Measurements from ENCODE around the gene PLIN5.
A peak's percentile ranks its signal among the peaks of the same experiment; 100 is the strongest.

Gene PLIN5

GRCh38 chr19:4534836-4535658 lies at the start of gene PLIN5:
PLIN5 (minus strand) TSS chr19:4535224; CDS start chr19:4534074, 1,150 bp downstream.
- DNase-seq: peak; percentile 89

GRCh38 chr19:4583961-4584669 lies 49.1 kb upstream of the PLIN5 start:
- no peak for DNase-seq

GRCh38 chr19:4582980-4583842 lies 48.2 kb upstream of the PLIN5 start:
- DNase-seq: no peak

- no peak for DNase-seq
Measured at GRCh38 chr19:4581666-4582553, 46.9 kb upstream of the PLIN5 start.

- DNase-seq: no peak
Measured at GRCh38 chr19:4580961-4581665, 46.1 kb upstream of the PLIN5 start.

- no peak for DNase-seq
Measured at GRCh38 chr19:4580021-4580901, 45.2 kb upstream of the PLIN5 start.

- DNase-seq: no peak
Measured at GRCh38 chr19:4579389-4579788, 44.4 kb upstream of the PLIN5 start.

- DNase-seq: no peak
Measured at GRCh38 chr19:4578552-4579248, 43.7 kb upstream of the PLIN5 start.

- DNase-seq: no peak
Measured at GRCh38 chr19:4577020-4577782, 42.2 kb upstream of the PLIN5 start.

GRCh38 chr19:4576016-4576933 lies 41.3 kb upstream of the PLIN5 start:
- no peak for DNase-seq

GRCh38 chr19:4575267-4576015 lies 40.4 kb upstream of the PLIN5 start:
- no peak for DNase-seq

GRCh38 chr19:4573682-4574081 lies 38.7 kb upstream of the PLIN5 start:
- no peak for DNase-seq

GRCh38 chr19:4571305-4571917 lies 36.4 kb upstream of the PLIN5 start:
- DNase-seq: no peak

- DNase-seq: no peak
Measured at GRCh38 chr19:4570916-4571304, 35.9 kb upstream of the PLIN5 start.

- no peak for DNase-seq
Measured at GRCh38 chr19:4570402-4570801, 35.4 kb upstream of the PLIN5 start.

- no peak for DNase-seq
Measured at GRCh38 chr19:4568886-4569285, 33.9 kb upstream of the PLIN5 start.

- peak; percentile 51 for DNase-seq
Measured at GRCh38 chr19:4567584-4568071, 32.6 kb upstream of the PLIN5 start.
